ENCODE measurements around the gene SSR4.

SSR4 gene

GRCh38 chrX:153773741-153774575, 20.5 kb upstream of the SSR4 start:
- DNase-seq: no peak
- H3K27me3 ChIP-seq (replicated peaks in 2 of 5; ENCODE audit: control insufficient read depth in 4 of 5, insufficient read depth in 5 of 5, low read length in 4 of 5): peaks cover 0 to 7% (median 0%) of the 10 kb centered on the region in 5 experiments
- H3K36me3 ChIP-seq (ENCODE audit: control insufficient read depth in 4 of 4, insufficient read depth in 4 of 4, low read length in 3 of 4): no peaks in the 10 kb centered on the region
- H3K27ac ChIP-seq (ENCODE audit: insufficient read depth in 1 of 2, low read depth in 1 of 2, low read length in 2 of 2, poor library complexity in 1 of 2, severe bottlenecking in 2 of 2): no peak overlapping the region
- ChIA-PET CTCF (interaction anchor here (0.8 kb wide), 1 partner anchor 15 kb away, joined by 3 read pairs; no protein-coding TSS in a partner anchor), POLR2A (no interaction called here)
- WGBS (ENCODE audit: insufficient coverage): 96% methylated on average over 44 of the region's 48 CpGs
- no peak overlapping the region for H3K4me3 ChIP-seq (ENCODE audit: control insufficient read depth in 1 of 7, extremely low read depth in 1 of 7, insufficient read depth in 4 of 7, low read depth in 2 of 7, low read length in 6 of 7)
- H3K9me3 ChIP-seq (ENCODE audit: control extremely low read depth in 1 of 5, control insufficient read depth in 4 of 5, insufficient read depth in 2 of 5, low read depth in 1 of 5, low read length in 4 of 5): no peaks in the 10 kb centered on the region
- no peaks in the 10 kb centered on the region for H3K4me1 ChIP-seq (ENCODE audit: control extremely low read depth in 1 of 4, control insufficient read depth in 4 of 4, insufficient read depth in 4 of 4, low read length in 3 of 4)

DNA sequence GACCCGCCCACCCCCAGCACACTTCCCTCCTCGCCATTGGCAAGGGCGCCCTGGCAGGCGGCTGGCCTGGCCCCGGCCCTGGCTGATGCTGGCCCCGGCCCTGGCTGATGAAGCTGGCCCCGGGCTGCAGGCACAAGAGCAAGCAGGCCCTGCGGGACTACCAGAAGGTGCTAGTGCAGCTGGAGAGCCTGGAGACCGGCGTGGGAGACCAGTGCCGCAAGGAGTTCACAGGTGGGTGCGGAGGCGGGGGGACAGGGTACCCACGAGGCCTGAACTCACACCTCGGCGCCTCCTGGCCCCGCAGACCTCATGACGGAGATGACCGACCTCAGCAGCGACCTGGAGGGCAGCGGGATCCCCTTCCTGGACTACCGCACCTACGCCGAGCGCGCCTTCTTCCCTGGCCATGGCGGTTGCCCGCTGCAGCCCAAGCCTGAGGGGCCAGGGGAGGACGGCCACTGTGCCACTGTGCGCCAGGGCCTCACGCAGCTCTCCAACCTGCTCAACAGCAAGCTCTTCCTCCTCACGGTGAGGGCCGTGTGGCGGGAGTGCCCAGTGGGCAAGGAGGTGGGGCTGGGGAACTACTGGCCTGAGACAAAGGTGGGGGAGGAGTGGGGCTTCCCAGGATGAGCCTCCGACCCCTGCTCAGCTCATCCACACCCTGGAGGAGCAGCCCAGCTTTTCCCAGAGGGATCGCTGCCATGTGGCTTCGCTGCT, 19.7 kb upstream of the SSR4 start:
- peaks cover 0 to 7% (median 0%) of the 10 kb centered on the region in 5 experiments for H3K27me3 ChIP-seq (replicated peaks in 2 of 5; ENCODE audit: control insufficient read depth in 4 of 5, insufficient read depth in 5 of 5, low read length in 4 of 5)
- no peak overlapping the region for H3K4me3 ChIP-seq (ENCODE audit: control insufficient read depth in 1 of 7, extremely low read depth in 1 of 7, insufficient read depth in 4 of 7, low read depth in 2 of 7, low read length in 6 of 7)
- ChIA-PET POLR2A (no interaction called here), CTCF (interaction anchor here (0.8 kb wide), 1 partner anchor 14 kb away, joined by 3 read pairs; no protein-coding TSS in a partner anchor)
- no peak overlapping the region for H3K27ac ChIP-seq (ENCODE audit: insufficient read depth in 1 of 2, low read depth in 1 of 2, low read length in 2 of 2, poor library complexity in 1 of 2, severe bottlenecking in 2 of 2)
- H3K36me3 ChIP-seq (ENCODE audit: control insufficient read depth in 4 of 4, insufficient read depth in 4 of 4, low read length in 3 of 4): no peaks in the 10 kb centered on the region
- WGBS (ENCODE audit: insufficient coverage): 96% methylated on average over 24 of the region's 37 CpGs
- H3K9me3 ChIP-seq (ENCODE audit: control extremely low read depth in 1 of 5, control insufficient read depth in 4 of 5, insufficient read depth in 2 of 5, low read depth in 1 of 5, low read length in 4 of 5): no peaks in the 10 kb centered on the region
- DNase-seq: no peak
- no peaks in the 10 kb centered on the region for H3K4me1 ChIP-seq (ENCODE audit: control extremely low read depth in 1 of 4, control insufficient read depth in 4 of 4, insufficient read depth in 4 of 4, low read length in 3 of 4)

- peaks cover 0 to 6% (median 6%) of the 10 kb centered on the region in 4 experiments for H3K4me1 ChIP-seq (ENCODE audit: control extremely low read depth in 1 of 4, control insufficient read depth in 4 of 4, insufficient read depth in 4 of 4, low read length in 3 of 4)
- peaks cover 0 to 7% (median 0%) of the 10 kb centered on the region in 5 experiments for H3K27me3 ChIP-seq (replicated peaks in 2 of 5; ENCODE audit: control insufficient read depth in 4 of 5, insufficient read depth in 5 of 5, low read length in 4 of 5)
- DNase-seq: no peak
- H3K36me3 ChIP-seq (ENCODE audit: control insufficient read depth in 4 of 4, insufficient read depth in 4 of 4, low read length in 3 of 4): no peaks in the 10 kb centered on the region
- WGBS (ENCODE audit: insufficient coverage): 95% methylated on average over 32 of the region's 42 CpGs
- no peak overlapping the region for H3K4me3 ChIP-seq (ENCODE audit: control insufficient read depth in 1 of 7, extremely low read depth in 1 of 7, insufficient read depth in 4 of 7, low read depth in 2 of 7, low read length in 6 of 7)
- CTCF ChIA-PET: interaction anchor here (0.8 kb wide), 1 partner anchor 14 kb away, joined by 3 read pairs; no protein-coding TSS in a partner anchor
- POLR2A ChIA-PET: no interaction called here
- H3K27ac ChIP-seq (ENCODE audit: insufficient read depth in 1 of 2, low read depth in 1 of 2, low read length in 2 of 2, poor library complexity in 1 of 2, severe bottlenecking in 2 of 2): no peak overlapping the region
- no peaks in the 10 kb centered on the region for H3K9me3 ChIP-seq (ENCODE audit: control extremely low read depth in 1 of 5, control insufficient read depth in 4 of 5, insufficient read depth in 2 of 5, low read depth in 1 of 5, low read length in 4 of 5)
Observed at GRCh38 chrX:153775293-153776119, 19.0 kb upstream of the SSR4 start.

GRCh38 chrX:153776120-153776599, 18.3 kb upstream of the SSR4 start:
- H3K36me3 ChIP-seq (ENCODE audit: control insufficient read depth in 4 of 4, insufficient read depth in 4 of 4, low read length in 3 of 4): no peaks in the 10 kb centered on the region
- ChIA-PET POLR2A (no interaction called here), CTCF (no interaction called here)
- peaks cover 0 to 11% (median 8%) of the 10 kb centered on the region in 4 experiments for H3K4me1 ChIP-seq (ENCODE audit: control extremely low read depth in 1 of 4, control insufficient read depth in 4 of 4, insufficient read depth in 4 of 4, low read length in 3 of 4)
- H3K9me3 ChIP-seq (ENCODE audit: control extremely low read depth in 1 of 5, control insufficient read depth in 4 of 5, insufficient read depth in 2 of 5, low read depth in 1 of 5, low read length in 4 of 5): no peaks in the 10 kb centered on the region
- no peak overlapping the region for H3K27ac ChIP-seq (ENCODE audit: insufficient read depth in 1 of 2, low read depth in 1 of 2, low read length in 2 of 2, poor library complexity in 1 of 2, severe bottlenecking in 2 of 2)
- peaks cover 0 to 7% (median 0%) of the 10 kb centered on the region in 5 experiments for H3K27me3 ChIP-seq (replicated peaks in 2 of 5; ENCODE audit: control insufficient read depth in 4 of 5, insufficient read depth in 5 of 5, low read length in 4 of 5)
- WGBS (ENCODE audit: insufficient coverage): 85% methylated on average over 4 of the region's 20 CpGs
- no peak for DNase-seq
- no peak overlapping the region for H3K4me3 ChIP-seq (ENCODE audit: control insufficient read depth in 1 of 7, extremely low read depth in 1 of 7, insufficient read depth in 4 of 7, low read depth in 2 of 7, low read length in 6 of 7)

- H3K4me1 ChIP-seq (ENCODE audit: control extremely low read depth in 1 of 4, control insufficient read depth in 4 of 4, insufficient read depth in 4 of 4, low read length in 3 of 4): peaks cover 0 to 12% (median 9%) of the 10 kb centered on the region in 4 experiments
- WGBS (ENCODE audit: insufficient coverage): 90% methylated on average over 10 of the region's 22 CpGs
- peaks cover 0 to 7% (median 0%) of the 10 kb centered on the region in 5 experiments for H3K27me3 ChIP-seq (replicated peaks in 2 of 5; ENCODE audit: control insufficient read depth in 4 of 5, insufficient read depth in 5 of 5, low read length in 4 of 5)
- no peaks in the 10 kb centered on the region for H3K9me3 ChIP-seq (ENCODE audit: control extremely low read depth in 1 of 5, control insufficient read depth in 4 of 5, insufficient read depth in 2 of 5, low read depth in 1 of 5, low read length in 4 of 5)
- no peak for DNase-seq
- no peak overlapping the region for H3K27ac ChIP-seq (ENCODE audit: insufficient read depth in 1 of 2, low read depth in 1 of 2, low read length in 2 of 2, poor library complexity in 1 of 2, severe bottlenecking in 2 of 2)
- H3K4me3 ChIP-seq (ENCODE audit: control insufficient read depth in 1 of 7, extremely low read depth in 1 of 7, insufficient read depth in 4 of 7, low read depth in 2 of 7, low read length in 6 of 7): no peak overlapping the region
- POLR2A ChIA-PET: no interaction called here
- H3K36me3 ChIP-seq (ENCODE audit: control insufficient read depth in 4 of 4, insufficient read depth in 4 of 4, low read length in 3 of 4): no peaks in the 10 kb centered on the region
- CTCF ChIA-PET: no interaction called here
Observed at GRCh38 chrX:153776611-153777045, 17.8 kb upstream of the SSR4 start.

DNA sequence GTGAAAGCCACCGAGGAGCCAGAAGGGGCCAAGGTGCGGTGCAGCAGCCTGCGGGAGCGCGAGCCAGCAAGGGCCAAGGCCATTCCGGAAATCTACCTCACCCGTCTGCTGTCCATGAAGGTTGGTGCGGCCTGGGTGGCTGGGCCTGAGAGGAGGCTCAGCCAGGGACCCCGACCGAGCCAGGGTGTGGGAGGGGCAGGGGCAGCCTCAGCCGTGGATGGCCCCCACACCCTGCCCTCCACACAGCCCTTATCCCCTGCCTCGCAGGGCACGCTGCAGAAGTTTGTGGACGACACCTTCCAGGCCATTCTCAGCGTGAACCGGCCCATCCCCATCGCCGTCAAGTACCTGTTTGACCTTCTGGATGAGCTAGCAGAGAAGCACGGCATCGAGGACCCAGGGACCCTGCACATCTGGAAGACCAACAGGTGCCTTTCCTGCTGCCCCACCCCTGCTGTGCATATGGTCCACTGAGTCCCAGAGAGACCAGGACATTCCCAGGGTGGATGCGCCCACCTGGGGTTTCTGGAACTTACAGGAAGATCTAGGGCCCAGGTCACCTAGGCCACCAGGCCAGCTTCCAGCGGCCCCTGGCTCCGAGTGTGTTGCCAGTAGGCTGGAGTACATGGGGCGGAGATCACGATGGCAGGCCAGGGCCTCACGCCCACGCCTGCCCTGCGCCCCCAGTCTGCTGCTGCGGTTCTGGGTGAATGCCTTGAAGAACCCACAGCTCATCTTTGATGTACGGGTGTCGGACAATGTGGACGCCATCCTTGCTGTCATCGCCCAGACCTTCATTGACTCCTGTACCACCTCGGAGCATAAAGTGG, 17.0 kb upstream of the SSR4 start:
- Histone ChIP-seq H3K4me1 (ENCODE audit: control extremely low read depth in 1 of 4, control insufficient read depth in 4 of 4, insufficient read depth in 4 of 4, low read length in 3 of 4) (peaks cover 0 to 12% (median 9%) of the 10 kb centered on the region in 4 experiments), H3K9me3 (ENCODE audit: control extremely low read depth in 1 of 5, control insufficient read depth in 4 of 5, insufficient read depth in 2 of 5, low read depth in 1 of 5, low read length in 4 of 5) (no peaks in the 10 kb centered on the region), H3K27ac (ENCODE audit: insufficient read depth in 1 of 2, low read depth in 1 of 2, low read length in 2 of 2, poor library complexity in 1 of 2, severe bottlenecking in 2 of 2) (no peak overlapping the region), H3K27me3 (replicated peaks in 2 of 5; ENCODE audit: control insufficient read depth in 4 of 5, insufficient read depth in 5 of 5, low read length in 4 of 5) (peaks cover 0 to 10% (median 0%) of the 10 kb centered on the region in 5 experiments), H3K4me3 (ENCODE audit: control insufficient read depth in 1 of 7, extremely low read depth in 1 of 7, insufficient read depth in 4 of 7, low read depth in 2 of 7, low read length in 6 of 7) (no peak overlapping the region), H3K36me3 (ENCODE audit: control insufficient read depth in 4 of 4, insufficient read depth in 4 of 4, low read length in 3 of 4) (no peaks in the 10 kb centered on the region)
- CTCF ChIA-PET: interaction anchor here (1.0 to 1.2 kb wide), 3 partner anchors 9 to 15 kb away, joined by 3 to 5 read pairs (median 4); no protein-coding TSS in a partner anchor
- POLR2A ChIA-PET: no interaction called here
- no peak for DNase-seq
- WGBS (ENCODE audit: insufficient coverage): 96% methylated on average over 29 of the region's 34 CpGs

Measured in common myeloid progenitor, CD34-positive (primary cell).